K562 (cell line): Measurements from ENCODE around the gene COL25A1.
"Not testable (repeated sequence)": the region's sequence is repeated elsewhere in the genome, so short reads cannot be mapped to it uniquely, and the experiment has no call there.

ENCODE experiments used
- SREBF2 ChIP-seq: sonication (generic); formaldehyde crosslinking; IDR thresholded peaks from 2 replicates; pipeline ENCODE4 v1.4.0; 2020; ENCODE audit warnings: mild to moderate bottlenecking, missing genetic modification reagents
- TF ChIP-seq, protein P1 (sequence below): sonication (generic); formaldehyde crosslinking; IDR thresholded peaks from 2 replicates; pipeline ENCODE4 v1.8.1; 2023; ENCODE audit warnings: mild to moderate bottlenecking, missing genetic modification reagents

DNA sequence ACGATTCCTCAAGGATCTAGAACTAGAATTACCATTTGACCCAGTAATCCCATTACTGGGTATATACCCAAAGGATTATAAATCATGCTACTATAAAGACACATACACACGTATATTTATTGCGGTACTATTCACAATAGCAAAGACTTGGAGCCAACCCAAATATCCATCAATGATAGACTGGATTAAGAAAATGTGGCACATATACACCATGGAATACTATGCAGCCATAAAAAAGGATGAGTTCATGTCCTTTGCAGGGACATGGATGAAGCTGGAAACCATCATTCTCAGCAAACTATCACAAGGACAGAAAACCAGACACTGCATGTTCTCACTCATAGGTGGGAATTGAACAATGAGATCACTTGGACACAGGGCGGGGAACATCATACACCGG, 368.5 kb downstream of the COL25A1 start:
- TF ChIP-seq SREBF2: not testable (repeated sequence)
- TF ChIP-seq, protein P1, sequence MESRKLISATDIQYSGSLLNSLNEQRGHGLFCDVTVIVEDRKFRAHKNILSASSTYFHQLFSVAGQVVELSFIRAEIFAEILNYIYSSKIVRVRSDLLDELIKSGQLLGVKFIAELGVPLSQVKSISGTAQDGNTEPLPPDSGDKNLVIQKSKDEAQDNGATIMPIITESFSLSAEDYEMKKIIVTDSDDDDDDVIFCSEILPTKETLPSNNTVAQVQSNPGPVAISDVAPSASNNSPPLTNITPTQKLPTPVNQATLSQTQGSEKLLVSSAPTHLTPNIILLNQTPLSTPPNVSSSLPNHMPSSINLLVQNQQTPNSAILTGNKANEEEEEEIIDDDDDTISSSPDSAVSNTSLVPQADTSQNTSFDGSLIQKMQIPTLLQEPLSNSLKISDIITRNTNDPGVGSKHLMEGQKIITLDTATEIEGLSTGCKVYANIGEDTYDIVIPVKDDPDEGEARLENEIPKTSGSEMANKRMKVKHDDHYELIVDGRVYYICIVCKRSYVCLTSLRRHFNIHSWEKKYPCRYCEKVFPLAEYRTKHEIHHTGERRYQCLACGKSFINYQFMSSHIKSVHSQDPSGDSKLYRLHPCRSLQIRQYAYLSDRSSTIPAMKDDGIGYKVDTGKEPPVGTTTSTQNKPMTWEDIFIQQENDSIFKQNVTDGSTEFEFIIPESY: not testable (repeated sequence)
